SK-N-DZ (cell line): ENCODE measurements around the gene OASL.

Source experiments
- DNase-seq: peaks from one replicate; pipeline ENCODE4 v3.0.0-alpha.2; 2015; ENCODE audit warnings: low spot score

OASL gene

GRCh38 chr12:121015825-121016766, 22.9 kb downstream of the OASL start, which contains the start of gene C12orf43:
C12orf43 (minus strand) TSS chr12:121016487; CDS start chr12:121016474, 13 bp downstream.
- DNase-seq, result peak; percentile 94

- no peak for DNase-seq
Observed at GRCh38 chr12:121013715-121014114, 25.3 kb downstream of the OASL start.

- no peak for DNase-seq
Observed at GRCh38 chr12:121011820-121012219, 27.2 kb downstream of the OASL start.

GRCh38 chr12:121010860-121011259, 28.2 kb downstream of the OASL start:
- DNase-seq, result no peak

- no peak for DNase-seq
Observed at GRCh38 chr12:121009741-121010140, 29.3 kb downstream of the OASL start.

GRCh38 chr12:121008347-121009098, 30.5 kb downstream of the OASL start:
- DNase-seq, result no peak

- no peak for DNase-seq
Observed at GRCh38 chr12:121005346-121005815, 33.7 kb downstream of the OASL start.

- no peak for DNase-seq
Observed at GRCh38 chr12:121004253-121004815, 34.7 kb downstream of the OASL start.

- DNase-seq, result no peak
Observed at GRCh38 chr12:121003650-121004049, 35.4 kb downstream of the OASL start.

GRCh38 chr12:121001841-121002483, 37.1 kb downstream of the OASL start:
- DNase-seq, result no peak

- no peak for DNase-seq
Observed at GRCh38 chr12:121001060-121001459, 38.0 kb downstream of the OASL start.

GRCh38 chr12:121000530-121000929, 38.5 kb downstream of the OASL start:
- DNase-seq, result no peak

- no peak for DNase-seq
Observed at GRCh38 chr12:120999191-121000120, 39.6 kb downstream of the OASL start.

GRCh38 chr12:120998435-120998834, 40.6 kb downstream of the OASL start:
- no peak for DNase-seq

- DNase-seq, result no peak
Observed at GRCh38 chr12:120997448-120997847, 41.6 kb downstream of the OASL start.

- no peak for DNase-seq
Observed at GRCh38 chr12:120996133-120996746, 42.8 kb downstream of the OASL start.

GRCh38 chr12:120994589-120995337, 44.3 kb downstream of the OASL start:
- DNase-seq, result no peak

- DNase-seq, result no peak
Observed at GRCh38 chr12:120994059-120994458, 45.0 kb downstream of the OASL start.

GRCh38 chr12:120993496-120993895, 45.5 kb downstream of the OASL start:
- no peak for DNase-seq
